ENCODE data around the gene TMEM50B.

DNA sequence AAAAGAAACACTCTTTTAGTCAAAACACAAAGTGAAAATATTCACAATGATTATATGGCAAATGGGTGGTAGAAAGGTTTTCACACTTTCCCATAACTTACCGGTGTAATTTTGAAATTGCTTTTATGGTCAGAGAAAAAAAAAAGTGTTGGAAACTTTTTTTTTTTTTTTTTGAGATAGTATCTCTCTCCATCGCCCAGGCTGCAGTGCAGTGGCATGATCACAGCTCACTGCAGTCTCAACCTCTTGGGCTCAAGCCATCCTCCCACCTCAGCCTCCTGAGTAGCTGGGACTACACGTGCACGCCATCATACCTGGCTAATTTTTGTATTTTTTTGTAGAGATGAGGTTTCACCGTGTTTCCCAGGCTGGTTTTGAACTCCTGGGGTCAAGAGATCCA lies 73.3 kb downstream of the TMEM50B start:
- TF ChIP-seq, protein P1, sequence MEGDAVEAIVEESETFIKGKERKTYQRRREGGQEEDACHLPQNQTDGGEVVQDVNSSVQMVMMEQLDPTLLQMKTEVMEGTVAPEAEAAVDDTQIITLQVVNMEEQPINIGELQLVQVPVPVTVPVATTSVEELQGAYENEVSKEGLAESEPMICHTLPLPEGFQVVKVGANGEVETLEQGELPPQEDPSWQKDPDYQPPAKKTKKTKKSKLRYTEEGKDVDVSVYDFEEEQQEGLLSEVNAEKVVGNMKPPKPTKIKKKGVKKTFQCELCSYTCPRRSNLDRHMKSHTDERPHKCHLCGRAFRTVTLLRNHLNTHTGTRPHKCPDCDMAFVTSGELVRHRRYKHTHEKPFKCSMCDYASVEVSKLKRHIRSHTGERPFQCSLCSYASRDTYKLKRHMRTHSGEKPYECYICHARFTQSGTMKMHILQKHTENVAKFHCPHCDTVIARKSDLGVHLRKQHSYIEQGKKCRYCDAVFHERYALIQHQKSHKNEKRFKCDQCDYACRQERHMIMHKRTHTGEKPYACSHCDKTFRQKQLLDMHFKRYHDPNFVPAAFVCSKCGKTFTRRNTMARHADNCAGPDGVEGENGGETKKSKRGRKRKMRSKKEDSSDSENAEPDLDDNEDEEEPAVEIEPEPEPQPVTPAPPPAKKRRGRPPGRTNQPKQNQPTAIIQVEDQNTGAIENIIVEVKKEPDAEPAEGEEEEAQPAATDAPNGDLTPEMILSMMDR (IDR thresholded peaks at IDR 0.05): no peak
- no peak for TF ChIP-seq POLR2A (IDR thresholded peaks at IDR 0.05)
